ENCODE measurements around the gene AACS. TPM values are rescaled to one million over a fixed set of nuclear protein-coding genes. Genes with fewer than 3 reads are reported as not detected.

Gene AACS
- polyA plus RNA-seq, 1 donor (not counting 4 experiments of a cell fraction or from before 2014, with no cell fraction given), result 27.0 TPM

DNA sequence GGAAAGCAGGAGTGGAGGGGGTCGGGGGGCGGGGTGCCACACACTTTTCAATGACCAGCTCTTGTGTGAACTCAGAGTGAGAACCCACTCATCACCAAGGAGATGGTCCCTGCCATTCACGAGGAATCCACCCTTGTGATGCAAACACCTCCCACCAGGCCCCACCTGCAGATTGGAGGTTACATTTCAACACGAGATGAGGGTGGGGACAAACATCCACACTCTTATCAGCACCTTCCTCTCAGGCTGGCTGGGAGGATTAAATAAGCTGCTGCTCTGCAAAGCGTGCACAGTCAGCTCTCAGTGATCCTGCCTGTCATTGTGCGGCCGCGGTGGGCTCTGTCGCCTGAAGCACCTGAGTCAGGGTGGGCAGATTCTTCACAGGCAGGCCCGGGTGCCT lies 39.7 kb downstream of the AACS start:
- Histone ChIP-seq H3K9me1 (ENCODE audit: control insufficient read depth, extremely low read depth, insufficient read depth, low read length) (no peaks in the 10 kb centered on the region), H3K27me3 (ENCODE audit: control insufficient read depth, extremely low read depth, insufficient read depth, low read length) (no peaks in the 10 kb centered on the region), H3K79me2 (ENCODE audit: control insufficient read depth, insufficient read depth, low read length) (no peaks in the 10 kb centered on the region), H4K20me1 (ENCODE audit: control insufficient read depth, extremely low read depth, insufficient read depth, low read length) (no peaks in the 10 kb centered on the region), H3K9me3 (ENCODE audit: control insufficient read depth, low read depth, low read length) (no peaks in the 10 kb centered on the region), H3K4me3 (ENCODE audit: control insufficient read depth in 2 of 3, extremely low read depth in 1 of 3, insufficient read depth in 2 of 3, low read depth in 1 of 3, low read length in 3 of 3) (no peak overlapping the region), H3K27ac (ENCODE audit: control insufficient read depth, insufficient read depth, low read length) (no peak overlapping the region), H3K4me2 (ENCODE audit: control insufficient read depth, extremely low read depth, insufficient read depth, low read depth, low read length) (no peak overlapping the region), H3K4me1 (ENCODE audit: control insufficient read depth, extremely low read depth, insufficient read depth, low read length) (peaks cover 7% of the 10 kb centered on the region), H2AFZ (ENCODE audit: control insufficient read depth, low read length) (no peak overlapping the region), H3K9ac (ENCODE audit: control insufficient read depth, extremely low read depth, insufficient read depth, low read length) (no peak overlapping the region), H3K36me3 (ENCODE audit: control insufficient read depth in 2 of 2, extremely low read depth in 1 of 2, insufficient read depth in 2 of 2, low read length in 2 of 2) (peaks cover 33 to 41% of the 10 kb centered on the region in 2 experiments)
- FAIRE-seq (no peak), DNase-seq (ENCODE audit: low read depth, low spot score) (no peak)
- dilution Hi-C loops (cut with MboI; ENCODE audit: extremely low pct_ligation_motif_present, low sequenced_read_pairs), result no loop called here
- TF ChIP-seq, protein P1, sequence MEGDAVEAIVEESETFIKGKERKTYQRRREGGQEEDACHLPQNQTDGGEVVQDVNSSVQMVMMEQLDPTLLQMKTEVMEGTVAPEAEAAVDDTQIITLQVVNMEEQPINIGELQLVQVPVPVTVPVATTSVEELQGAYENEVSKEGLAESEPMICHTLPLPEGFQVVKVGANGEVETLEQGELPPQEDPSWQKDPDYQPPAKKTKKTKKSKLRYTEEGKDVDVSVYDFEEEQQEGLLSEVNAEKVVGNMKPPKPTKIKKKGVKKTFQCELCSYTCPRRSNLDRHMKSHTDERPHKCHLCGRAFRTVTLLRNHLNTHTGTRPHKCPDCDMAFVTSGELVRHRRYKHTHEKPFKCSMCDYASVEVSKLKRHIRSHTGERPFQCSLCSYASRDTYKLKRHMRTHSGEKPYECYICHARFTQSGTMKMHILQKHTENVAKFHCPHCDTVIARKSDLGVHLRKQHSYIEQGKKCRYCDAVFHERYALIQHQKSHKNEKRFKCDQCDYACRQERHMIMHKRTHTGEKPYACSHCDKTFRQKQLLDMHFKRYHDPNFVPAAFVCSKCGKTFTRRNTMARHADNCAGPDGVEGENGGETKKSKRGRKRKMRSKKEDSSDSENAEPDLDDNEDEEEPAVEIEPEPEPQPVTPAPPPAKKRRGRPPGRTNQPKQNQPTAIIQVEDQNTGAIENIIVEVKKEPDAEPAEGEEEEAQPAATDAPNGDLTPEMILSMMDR (optimal IDR thresholded peaks at IDR 0.05 in 1 of 3, IDR thresholded peaks at IDR 0.05 in 1 of 3, conservative IDR thresholded peaks at IDR 0.05 in 1 of 3; ENCODE audit: extremely low read depth in 1 of 3, insufficient read depth in 2 of 3, low read length in 3 of 3), result no peak
- TF ChIP-seq EZH2 (IDR thresholded peaks at IDR 0.05; ENCODE audit: low read length), result no peak

GRCh38 chr12:125105600-125105999 lies 40.4 kb downstream of the AACS start:
- H3K9me3 ChIP-seq (ENCODE audit: control insufficient read depth, low read depth, low read length), result no peaks in the 10 kb centered on the region
- no peak for TF ChIP-seq EZH2 (IDR thresholded peaks at IDR 0.05; ENCODE audit: low read length)
- TF ChIP-seq, protein P1 (optimal IDR thresholded peaks at IDR 0.05 in 1 of 3, IDR thresholded peaks at IDR 0.05 in 1 of 3, conservative IDR thresholded peaks at IDR 0.05 in 1 of 3; ENCODE audit: extremely low read depth in 1 of 3, insufficient read depth in 2 of 3, low read length in 3 of 3), result no peak
- no peak for FAIRE-seq
- no peaks in the 10 kb centered on the region for H3K27me3 ChIP-seq (ENCODE audit: control insufficient read depth, extremely low read depth, insufficient read depth, low read length)
- no peak overlapping the region for H3K4me2 ChIP-seq (ENCODE audit: control insufficient read depth, extremely low read depth, insufficient read depth, low read depth, low read length)
- no peak overlapping the region for H3K9ac ChIP-seq (ENCODE audit: control insufficient read depth, extremely low read depth, insufficient read depth, low read length)
- H2AFZ ChIP-seq (ENCODE audit: control insufficient read depth, low read length), result no peak overlapping the region
- H4K20me1 ChIP-seq (ENCODE audit: control insufficient read depth, extremely low read depth, insufficient read depth, low read length), result no peaks in the 10 kb centered on the region
- no peaks in the 10 kb centered on the region for H3K9me1 ChIP-seq (ENCODE audit: control insufficient read depth, extremely low read depth, insufficient read depth, low read length)
- H3K4me3 ChIP-seq (ENCODE audit: control insufficient read depth in 2 of 3, extremely low read depth in 1 of 3, insufficient read depth in 2 of 3, low read depth in 1 of 3, low read length in 3 of 3), result no peak overlapping the region
- dilution Hi-C loops (cut with MboI; ENCODE audit: extremely low pct_ligation_motif_present, low sequenced_read_pairs), result no loop called here
- H3K4me1 ChIP-seq (ENCODE audit: control insufficient read depth, extremely low read depth, insufficient read depth, low read length), result peaks cover 7% of the 10 kb centered on the region
- no peak for DNase-seq (ENCODE audit: low read depth, low spot score)
- peaks cover 33 to 44% of the 10 kb centered on the region in 2 experiments for H3K36me3 ChIP-seq (ENCODE audit: control insufficient read depth in 2 of 2, extremely low read depth in 1 of 2, insufficient read depth in 2 of 2, low read length in 2 of 2)
- no peak overlapping the region for H3K27ac ChIP-seq (ENCODE audit: control insufficient read depth, insufficient read depth, low read length)
- H3K79me2 ChIP-seq (ENCODE audit: control insufficient read depth, insufficient read depth, low read length), result no peaks in the 10 kb centered on the region
